ENCODE results near the gene SCAP.
A peak's percentile ranks its signal among the peaks of the same experiment; 100 is the strongest.
"Not testable (repeated sequence)": the region's sequence is repeated elsewhere in the genome, so short reads cannot be mapped to it uniquely, and the experiment has no call there.

The SCAP gene

DNA sequence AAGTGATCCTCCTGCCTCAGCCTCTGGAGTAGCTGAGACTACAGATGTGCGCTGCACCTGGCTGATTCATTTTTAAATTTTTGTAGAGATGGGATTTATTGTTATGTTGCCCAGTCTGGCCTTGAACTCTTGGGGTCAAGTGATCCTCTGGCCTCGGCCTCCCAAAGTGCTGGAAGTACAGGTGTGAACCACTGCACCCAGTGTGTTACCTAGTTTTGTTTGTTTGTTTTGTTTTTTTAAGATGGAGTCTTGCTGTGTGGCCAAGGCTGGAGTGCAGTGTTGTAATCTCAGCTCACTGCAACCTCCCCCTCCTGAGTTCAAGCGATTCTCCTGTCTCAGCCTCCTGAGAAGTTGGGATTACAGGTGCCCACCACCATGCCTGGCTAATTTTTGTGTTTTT lies 82.8 kb downstream of the SCAP start:
- DNase-seq: no peak

- no peak for DNase-seq
These were observed 89.9 kb downstream of the SCAP start for GRCh38 chr3:47385796-47386195.

- no peak for DNase-seq
These were observed 90.7 kb downstream of the SCAP start for GRCh38 chr3:47385007-47385406.

DNA sequence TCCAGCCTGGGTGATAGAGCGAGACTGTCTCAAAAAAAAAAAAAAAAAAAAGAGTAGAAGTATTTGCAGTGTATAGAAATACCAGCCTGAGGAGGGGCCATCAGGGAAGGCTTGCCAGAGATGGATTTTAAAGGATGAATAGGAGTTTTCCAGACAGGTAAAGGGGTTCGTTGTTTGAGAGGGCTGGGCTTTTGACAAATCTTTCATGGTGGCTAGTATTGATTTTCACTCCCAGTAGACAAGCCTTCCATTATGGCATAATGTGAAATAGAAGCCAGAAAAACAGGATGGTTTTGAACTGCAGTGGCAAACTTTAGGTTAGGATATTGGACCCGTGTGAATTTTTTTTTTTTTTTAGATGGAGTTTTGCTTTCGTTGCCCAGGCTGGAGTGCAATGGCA lies 91.3 kb downstream of the SCAP start:
- DNase-seq: no peak

GRCh38 chr3:47381317-47382157 lies 94.2 kb downstream of the SCAP start:
- peak; percentile 78 for DNase-seq

GRCh38 chr3:47380601-47381316 lies 95.0 kb downstream of the SCAP start, which contains the start of gene PTPN23:
Gene PTPN23 (plus strand): TSS chr3:47381021. CDS start chr3:47381097, 76 bp downstream.
- peak; percentile 97 for DNase-seq

GRCh38 chr3:47380026-47380600 lies 95.6 kb downstream of the SCAP start:
- DNase-seq: no peak

GRCh38 chr3:47379411-47379899 lies 96.3 kb downstream of the SCAP start:
- no peak for DNase-seq

- no peak for DNase-seq
These were observed 96.9 kb downstream of the SCAP start for GRCh38 chr3:47378869-47379268.

DNA sequence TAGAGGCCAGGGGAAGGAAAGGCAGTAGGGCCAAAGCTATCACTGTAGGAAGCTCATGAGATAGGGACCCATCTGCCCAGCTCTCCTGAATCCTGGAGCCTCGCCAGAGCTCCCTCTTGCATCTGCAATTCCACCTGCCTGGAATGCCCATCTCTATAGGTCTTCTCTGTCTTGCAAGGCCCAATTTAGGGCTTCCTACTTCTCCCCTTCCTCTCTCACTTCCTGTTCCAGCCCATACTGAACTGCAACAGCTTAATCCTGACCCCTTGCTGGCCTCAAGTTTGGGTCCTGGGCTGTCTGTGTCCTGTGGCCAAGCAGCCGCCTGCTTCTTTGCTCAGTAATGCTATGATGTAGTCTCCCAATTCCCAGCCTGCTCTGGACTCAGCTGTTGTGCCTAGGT lies 98.6 kb downstream of the SCAP start:
- DNase-seq: no peak

- DNase-seq: no peak
These were observed 99.3 kb downstream of the SCAP start for GRCh38 chr3:47376393-47376792.

DNA sequence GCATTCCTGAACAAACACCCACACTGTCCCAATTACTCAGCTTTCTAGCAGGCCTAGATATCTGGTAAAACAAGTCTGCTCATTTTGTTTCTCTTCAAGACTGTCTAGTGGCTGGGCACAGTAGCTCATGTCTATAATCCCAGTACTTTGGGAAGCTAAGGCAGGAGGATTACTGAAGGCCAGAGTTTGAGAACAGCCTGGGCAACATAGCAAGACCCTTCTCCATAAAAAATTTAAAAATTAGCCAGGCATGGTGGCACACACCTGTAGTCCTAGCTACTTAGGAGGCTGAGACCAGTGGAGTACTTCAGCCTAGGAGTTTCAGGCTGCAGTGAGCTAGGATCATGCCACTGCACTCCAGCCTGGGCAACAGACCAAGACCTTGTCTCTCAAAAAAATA lies 101.2 kb downstream of the SCAP start:
- DNase-seq: no peak

- DNase-seq: no peak
These were observed 104.6 kb downstream of the SCAP start for GRCh38 chr3:47370887-47371697.

- DNase-seq: not testable (repeated sequence)
These were observed 105.7 kb downstream of the SCAP start for GRCh38 chr3:47370020-47370419.

DNA sequence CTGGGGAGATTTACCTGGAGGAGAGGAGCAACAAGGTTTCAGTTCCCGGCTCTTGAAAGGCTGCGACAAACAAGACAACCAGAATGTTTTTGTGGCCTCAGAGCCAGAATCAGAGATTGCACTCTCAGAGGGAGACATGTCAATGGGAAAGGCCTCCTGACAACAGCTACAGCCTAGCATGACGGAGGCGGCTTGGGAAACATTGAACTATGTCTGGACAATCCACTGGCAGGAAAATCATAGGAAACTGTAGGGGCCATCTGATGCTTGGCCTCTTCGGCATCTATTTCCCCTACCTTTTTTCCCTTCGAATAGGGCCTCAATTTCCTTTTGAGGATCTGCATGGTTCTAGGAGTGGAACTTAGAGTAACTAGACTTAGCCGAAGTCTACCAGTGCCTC lies 108.1 kb downstream of the SCAP start:
- DNase-seq: no peak

DNA sequence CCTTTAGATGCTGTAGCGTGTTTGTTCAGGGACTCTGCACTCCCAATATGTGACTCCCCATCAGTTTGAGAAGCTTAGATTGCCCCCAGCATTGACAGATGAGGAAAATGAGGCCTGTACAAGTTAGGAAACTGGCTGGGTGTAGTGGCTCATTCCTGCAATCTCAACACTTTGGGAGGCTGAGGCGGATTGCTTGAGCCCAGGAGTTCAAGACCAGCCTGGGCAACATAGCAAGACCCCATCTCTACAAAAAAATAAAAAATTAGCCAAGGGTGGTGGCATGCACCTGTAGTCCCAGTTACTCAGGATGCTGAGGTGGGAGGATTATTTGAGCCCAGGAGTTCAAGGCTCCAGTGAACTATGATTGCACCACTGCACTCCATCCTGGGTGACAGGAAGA lies 108.9 kb downstream of the SCAP start:
- DNase-seq: no peak

GRCh38 chr3:47365213-47366153 lies 110.3 kb downstream of the SCAP start:
- no peak for DNase-seq

Measured in NCI-H526 treated with DMSO at 0.1 percent for 48 hours (cell line).